ENCODE measurements around the gene IFT57.
A peak's percentile ranks its signal among the peaks of the same experiment; 100 is the strongest.
"Not testable (repeated sequence)": the region's sequence is repeated elsewhere in the genome, so short reads cannot be mapped to it uniquely, and the experiment has no call there.

Gene IFT57, protein sequence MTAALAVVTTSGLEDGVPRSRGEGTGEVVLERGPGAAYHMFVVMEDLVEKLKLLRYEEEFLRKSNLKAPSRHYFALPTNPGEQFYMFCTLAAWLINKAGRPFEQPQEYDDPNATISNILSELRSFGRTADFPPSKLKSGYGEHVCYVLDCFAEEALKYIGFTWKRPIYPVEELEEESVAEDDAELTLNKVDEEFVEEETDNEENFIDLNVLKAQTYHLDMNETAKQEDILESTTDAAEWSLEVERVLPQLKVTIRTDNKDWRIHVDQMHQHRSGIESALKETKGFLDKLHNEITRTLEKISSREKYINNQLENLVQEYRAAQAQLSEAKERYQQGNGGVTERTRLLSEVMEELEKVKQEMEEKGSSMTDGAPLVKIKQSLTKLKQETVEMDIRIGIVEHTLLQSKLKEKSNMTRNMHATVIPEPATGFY

DNA sequence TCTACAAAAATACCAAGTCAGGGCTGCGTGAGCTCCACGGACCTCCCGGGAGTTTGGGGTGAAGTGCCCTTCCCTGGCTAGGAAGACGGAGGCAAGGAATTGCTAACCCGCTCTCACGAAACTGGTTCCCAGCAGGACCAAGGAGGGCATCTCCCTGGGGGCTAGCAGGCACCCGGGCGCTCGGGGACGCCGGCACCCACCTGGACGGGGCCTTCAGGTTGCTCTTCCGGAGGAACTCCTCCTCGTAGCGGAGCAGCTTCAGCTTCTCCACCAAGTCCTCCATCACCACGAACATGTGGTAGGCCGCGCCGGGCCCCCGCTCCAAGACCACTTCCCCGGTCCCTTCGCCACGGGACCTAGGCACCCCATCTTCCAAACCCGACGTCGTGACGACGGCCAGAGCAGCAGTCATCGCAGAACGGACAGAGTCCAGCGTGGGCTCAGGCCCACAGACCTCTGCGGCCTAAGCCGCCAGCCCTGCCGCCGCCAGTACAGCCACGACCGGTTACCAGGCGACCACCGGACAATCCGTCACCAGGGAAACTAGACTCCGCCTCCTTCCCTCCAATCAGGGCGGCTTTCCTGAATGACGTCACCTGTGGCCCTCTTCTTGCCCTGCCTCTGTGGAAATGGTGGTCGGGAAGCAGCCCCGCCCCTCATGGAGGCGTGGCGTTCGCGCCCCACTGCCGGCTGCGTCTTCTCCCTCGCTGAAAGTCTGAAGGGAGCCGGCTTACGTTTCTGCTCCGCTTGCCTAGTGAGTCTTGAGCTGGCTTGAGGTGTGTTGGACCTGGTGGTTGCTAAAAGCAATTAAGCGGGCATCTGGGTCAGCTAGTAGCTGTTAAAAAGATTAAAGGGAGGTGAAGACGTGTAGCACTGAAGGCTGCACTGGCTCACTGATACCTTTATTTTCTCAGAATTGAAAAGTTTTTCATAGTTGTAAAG is at the start of gene IFT57:
TSS of gene IFT57 (minus strand) at position 514 of the 942 bp plus-strand sequence. CDS start at position 412, 102 bp downstream.
- DNase-seq = peak; percentile 98

DNA sequence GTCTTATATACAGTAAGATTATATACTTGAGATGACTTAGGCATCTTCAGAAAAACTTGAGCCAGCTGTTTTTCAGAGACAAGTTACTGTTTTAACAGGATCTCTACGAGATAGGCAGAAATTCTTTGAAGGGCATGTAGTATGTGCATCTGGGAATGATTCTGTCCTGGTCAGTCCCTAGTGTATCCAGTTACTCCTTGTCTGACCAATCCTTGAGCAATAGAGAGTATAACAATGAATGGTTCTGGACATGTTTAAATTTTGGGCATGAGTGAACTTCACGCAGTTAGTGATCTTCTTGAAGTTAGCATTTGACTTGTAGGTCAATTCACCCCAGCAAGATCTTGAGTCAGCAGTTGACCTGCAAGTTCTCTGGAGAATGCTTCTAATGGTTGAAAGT is 49.4 kb upstream of the IFT57 start:
- no peak for DNase-seq

GRCh38 chr3:108268235-108268634 is 46.0 kb upstream of the IFT57 start:
- not testable (repeated sequence) for DNase-seq

DNA sequence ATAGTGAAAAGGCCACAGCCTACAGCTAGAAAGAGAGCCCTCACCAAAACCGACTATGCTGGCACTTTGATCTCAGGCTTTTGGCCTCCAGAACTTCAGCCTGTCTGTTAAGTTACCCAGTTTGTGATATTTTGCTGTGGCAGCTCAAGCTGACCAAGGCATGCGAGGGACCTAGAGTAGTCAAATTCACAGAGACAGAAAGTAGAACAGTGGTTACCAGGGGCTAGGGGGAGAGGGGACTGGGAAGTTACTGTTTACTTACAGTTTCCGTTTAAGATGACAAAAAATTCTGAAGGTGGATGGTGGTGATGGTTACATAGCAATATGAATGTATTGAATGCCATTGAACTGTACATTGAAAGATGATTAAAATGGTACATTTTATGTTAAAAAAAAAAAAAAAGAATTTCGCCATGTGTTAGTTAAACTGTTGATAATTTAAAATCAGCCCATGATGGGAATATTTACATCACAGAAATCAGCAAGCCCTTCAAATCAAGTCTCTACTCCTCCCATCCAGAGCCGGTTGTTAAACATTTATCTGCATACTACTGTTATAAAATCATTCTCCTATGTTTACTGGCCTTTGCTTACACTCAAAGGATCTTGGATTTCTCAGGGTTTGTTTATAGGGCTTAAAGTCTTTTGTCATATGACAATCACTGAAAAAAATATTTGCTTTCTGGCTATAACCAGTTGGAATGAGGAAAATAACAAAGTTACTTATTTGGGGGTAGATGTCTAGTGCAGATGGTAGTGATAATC is 42.5 kb upstream of the IFT57 start:
- DNase-seq = not testable (repeated sequence)

DNA sequence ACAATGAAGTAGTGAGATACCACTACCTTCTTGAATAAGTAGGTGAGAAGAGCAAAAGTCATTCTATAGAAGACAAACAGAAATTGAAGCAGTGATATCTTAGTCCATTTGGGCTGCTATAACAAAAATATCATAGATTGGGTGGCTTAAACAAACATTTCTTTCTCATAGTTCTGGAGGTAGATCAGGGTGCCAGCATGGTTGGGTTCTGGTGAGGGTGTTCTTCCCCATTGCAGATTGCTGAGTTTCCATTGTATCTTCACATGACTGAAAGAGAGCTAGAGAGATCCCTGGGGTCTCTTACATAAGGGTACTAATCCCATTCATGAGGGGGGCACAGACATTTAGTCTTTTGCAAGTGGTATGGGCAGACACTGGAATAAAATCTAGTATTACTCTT is 32.9 kb upstream of the IFT57 start:
- no peak for DNase-seq

GRCh38 chr3:108251844-108252243 is 29.6 kb upstream of the IFT57 start:
- no peak for DNase-seq

- no peak for DNase-seq
These were observed 29.0 kb upstream of the IFT57 start for GRCh38 chr3:108251265-108251664.

DNA sequence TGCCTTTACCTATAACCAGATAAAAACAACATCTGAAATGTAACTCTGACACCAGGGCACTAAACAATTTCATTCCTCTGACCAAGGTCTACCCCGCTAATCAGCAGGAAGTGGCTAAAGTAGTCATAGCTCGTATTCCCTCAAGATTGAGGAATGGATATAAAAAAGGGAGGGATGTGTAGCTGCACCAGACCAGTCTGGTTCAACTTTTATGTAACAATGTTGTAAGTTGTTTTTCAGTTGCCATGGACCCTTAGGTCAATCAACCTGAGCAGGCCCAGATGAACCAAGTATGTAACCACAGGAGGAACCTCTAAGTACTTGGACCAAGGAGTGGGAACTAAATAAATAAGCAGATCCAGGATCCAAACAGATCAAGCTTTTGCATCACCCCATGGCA is 28.4 kb upstream of the IFT57 start:
- DNase-seq = no peak

GRCh38 chr3:108243243-108243642 is 21.0 kb upstream of the IFT57 start:
- no peak for DNase-seq

- no peak for DNase-seq
These were observed 20.6 kb upstream of the IFT57 start for GRCh38 chr3:108242776-108243175.

DNA sequence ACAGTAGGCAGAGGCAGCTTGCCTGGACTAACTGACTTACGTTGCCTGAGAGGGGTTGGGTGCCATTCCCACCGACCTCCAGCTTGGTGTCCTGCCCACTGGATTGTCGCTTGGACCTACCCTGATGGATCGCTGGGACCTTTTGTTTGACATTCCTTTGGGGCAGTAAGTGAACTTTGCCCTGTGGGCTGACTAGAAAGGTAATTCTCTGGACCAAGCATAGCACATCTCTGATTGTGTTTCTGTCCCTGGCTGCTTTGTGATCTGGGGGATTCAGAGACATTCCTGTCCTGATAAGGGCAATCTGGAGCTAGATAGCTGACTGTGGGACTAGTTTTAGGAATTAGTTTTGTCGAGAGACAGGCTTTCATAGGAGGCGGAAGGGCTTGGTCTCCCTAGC is 19.5 kb upstream of the IFT57 start:
- DNase-seq = no peak

DNA sequence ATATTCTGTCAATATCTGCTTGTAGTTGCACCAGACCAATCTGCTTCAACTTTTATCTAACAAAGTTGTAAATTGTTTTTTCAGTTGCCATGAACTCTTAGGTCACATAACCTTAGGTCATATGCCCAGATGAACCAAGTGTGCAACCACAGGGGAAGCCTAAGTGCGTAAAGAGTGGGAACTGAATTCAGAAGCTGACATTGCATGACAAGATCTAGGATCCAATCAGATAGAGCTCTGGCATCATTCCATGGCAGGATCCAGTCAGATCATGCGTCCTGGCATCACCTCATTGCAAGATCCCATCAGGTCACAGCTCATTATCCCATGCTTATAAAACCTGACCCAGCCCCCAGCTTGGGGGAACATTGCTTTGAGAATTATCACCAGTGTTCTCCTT is 18.9 kb upstream of the IFT57 start:
- DNase-seq = no peak

DNA sequence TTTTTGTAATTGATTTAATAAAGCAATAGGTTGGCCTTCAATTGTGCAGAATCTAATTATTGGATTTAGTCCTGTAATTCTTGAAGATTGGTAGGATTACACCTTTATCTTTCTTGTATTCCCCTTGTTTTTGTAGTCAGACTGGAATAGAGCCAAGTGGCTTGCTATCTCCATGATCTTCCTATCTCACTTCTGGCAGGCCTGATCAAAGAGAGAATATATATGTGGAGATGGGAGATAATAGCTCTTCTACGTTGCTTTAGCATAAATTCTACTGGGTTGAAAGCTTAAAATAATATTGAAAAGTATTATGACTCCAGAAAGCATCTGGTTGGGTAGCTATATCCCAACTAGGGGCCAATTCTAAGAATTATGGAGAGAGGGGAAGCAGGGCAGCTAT is 16.9 kb upstream of the IFT57 start:
- no peak for DNase-seq

DNA sequence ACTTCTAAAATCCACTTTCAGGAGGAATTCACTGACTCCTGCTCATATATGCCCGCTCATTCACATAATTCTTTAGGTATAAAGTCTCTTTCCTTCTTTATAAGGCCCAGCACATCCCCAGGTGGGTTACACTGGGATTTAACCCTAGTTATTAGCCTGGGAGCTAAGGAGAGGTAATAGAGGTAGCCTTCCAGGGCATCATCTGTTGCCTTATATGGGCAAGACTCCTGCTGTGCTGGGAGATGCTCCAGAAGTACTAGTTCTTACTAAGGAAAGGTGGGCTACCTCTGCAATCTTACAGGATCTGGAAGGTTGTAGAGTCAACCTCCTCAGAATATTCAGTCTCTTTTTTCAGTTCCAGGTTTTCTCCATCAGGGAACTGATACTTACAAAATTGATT is 13.1 kb upstream of the IFT57 start:
- DNase-seq = no peak

- no peak for DNase-seq
These were observed 12.2 kb upstream of the IFT57 start for GRCh38 chr3:108234387-108234957.

DNA sequence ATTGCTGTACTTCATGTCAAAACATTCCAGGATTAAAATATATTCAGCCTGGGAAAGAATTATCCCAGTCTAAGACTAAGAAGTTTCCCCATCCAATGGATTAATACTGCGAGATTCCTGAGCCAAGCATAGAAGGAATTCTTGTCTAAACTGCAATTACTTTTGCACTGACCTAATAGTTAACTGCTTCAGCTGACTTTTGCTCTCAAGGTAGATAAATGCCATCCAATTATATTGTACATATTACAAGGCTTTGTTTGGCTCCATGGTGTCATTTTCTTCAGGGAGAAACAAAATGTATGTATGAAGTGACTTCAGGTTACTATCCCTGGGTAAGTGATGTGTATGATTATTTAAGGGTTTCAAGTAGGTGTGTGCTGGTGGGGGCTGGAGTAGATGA is 6.1 kb upstream of the IFT57 start:
- DNase-seq = no peak

- no peak for DNase-seq
These were observed 4.9 kb upstream of the IFT57 start for GRCh38 chr3:108227131-108227530.

DNA sequence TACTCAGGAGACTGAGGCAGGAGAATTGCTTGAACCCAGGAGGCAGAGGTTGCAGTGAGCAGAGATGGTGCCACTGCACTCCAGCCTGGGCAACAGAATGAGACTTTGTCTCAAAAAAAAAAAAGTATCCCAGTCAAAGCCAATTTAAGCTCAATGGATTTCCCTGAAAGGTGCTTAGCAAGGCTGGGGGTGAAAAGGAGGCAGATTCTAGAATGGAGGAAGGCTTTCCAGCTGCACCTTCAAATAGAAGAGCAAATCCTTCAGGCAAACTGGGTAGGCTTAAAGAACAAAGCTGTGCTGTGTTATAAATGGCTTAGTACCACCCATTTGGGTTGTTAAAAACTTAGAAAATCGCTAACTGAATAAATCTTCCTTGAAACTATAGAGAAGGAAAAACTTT is 3.0 kb upstream of the IFT57 start:
- no peak for DNase-seq

DNA sequence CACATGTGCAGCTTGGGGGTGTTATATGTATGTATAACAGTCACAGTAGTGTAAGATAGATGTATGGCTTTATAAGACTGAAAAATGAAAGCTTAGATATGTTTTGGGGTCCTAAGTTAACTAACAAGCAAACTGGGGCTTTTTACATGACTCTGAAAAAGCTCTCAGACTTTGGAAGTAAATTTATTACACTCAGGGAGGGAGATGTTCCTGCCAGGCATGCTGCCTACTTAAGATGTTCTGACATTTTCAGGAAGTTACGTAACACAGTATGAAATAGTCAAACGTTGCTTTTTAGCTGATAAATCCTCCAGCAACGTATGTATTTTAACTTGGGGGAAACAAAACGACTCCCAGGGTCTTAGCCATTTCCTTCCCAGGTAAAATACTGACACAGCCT is 1.7 kb upstream of the IFT57 start:
- DNase-seq = peak; percentile 43

- DNase-seq = no peak
These were observed 785 bp upstream of the IFT57 start for GRCh38 chr3:108222853-108223565.

DNA sequence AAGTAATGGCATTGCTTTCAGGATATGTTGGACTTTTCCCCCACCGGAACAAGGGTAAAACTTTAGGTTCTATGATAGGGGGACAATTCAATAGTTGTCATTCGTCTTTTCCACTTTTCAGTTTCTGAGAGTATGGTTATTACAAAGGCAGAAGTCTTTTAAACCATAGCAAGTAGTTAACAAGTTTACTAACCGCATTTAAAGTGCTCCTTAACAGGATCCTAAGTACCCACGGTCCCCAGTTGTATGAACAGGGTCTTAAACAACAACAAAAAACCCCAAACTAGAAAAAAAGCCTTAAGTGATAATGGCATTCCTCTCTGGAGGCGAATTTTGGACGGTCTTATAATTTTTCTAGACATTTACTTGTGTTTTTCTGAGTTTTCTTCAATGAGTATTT is 831 bp downstream of the IFT57 start:
- no peak for DNase-seq

GRCh38 chr3:108219336-108219735 is 2.9 kb downstream of the IFT57 start:
- no peak for DNase-seq

Data from fibroblast of upper back skin (primary cell).